Dedifferentiated amniotic fluid mesenchymal stem cell (primary cell): Measurements from ENCODE around the gene TTC13.
"Not testable (repeated sequence)": the region's sequence is repeated elsewhere in the genome, so short reads cannot be mapped to it uniquely, and the experiment has no call there.

ENCODE experiments used
- DNase-seq: peaks from one replicate; pipeline ENCODE4 v3.0.0-alpha.2; 2016; ENCODE audit errors: extremely low spot score

TTC13 gene

GRCh38 chr1:230978491-230979388, at the start of gene TTC13, which contains the start of gene ARV1:
TTC13 (minus strand) TSS chr1:230978861; CDS start chr1:230978830, 31 bp downstream.
ARV1 (plus strand) TSS chr1:230979094; CDS start chr1:230979106, 12 bp downstream.
- peak; percentile 97 for DNase-seq

- DNase-seq, result no peak
Observed at GRCh38 chr1:231027971-231028370, 49.3 kb upstream of the TTC13 start.

GRCh38 chr1:231027136-231027925, 48.7 kb upstream of the TTC13 start:
- no peak for DNase-seq

- DNase-seq, result no peak
Observed at GRCh38 chr1:231026576-231026975, 47.9 kb upstream of the TTC13 start.

GRCh38 chr1:231023150-231023549, 44.5 kb upstream of the TTC13 start:
- no peak for DNase-seq

GRCh38 chr1:231022543-231022942, 43.9 kb upstream of the TTC13 start:
- not testable (repeated sequence) for DNase-seq

GRCh38 chr1:231021540-231022031, 42.9 kb upstream of the TTC13 start:
- no peak for DNase-seq

- no peak for DNase-seq
Observed at GRCh38 chr1:231020816-231021215, 42.2 kb upstream of the TTC13 start.

GRCh38 chr1:231020139-231020601, 41.5 kb upstream of the TTC13 start:
- no peak for DNase-seq

GRCh38 chr1:231019711-231020110, 41.0 kb upstream of the TTC13 start:
- DNase-seq, result no peak

- DNase-seq, result no peak
Observed at GRCh38 chr1:231016966-231017365, 38.3 kb upstream of the TTC13 start.

- DNase-seq, result no peak
Observed at GRCh38 chr1:231016234-231016633, 37.6 kb upstream of the TTC13 start.

GRCh38 chr1:231013391-231014015, 34.8 kb upstream of the TTC13 start:
- no peak for DNase-seq

- DNase-seq, result no peak
Observed at GRCh38 chr1:231011963-231012362, 33.3 kb upstream of the TTC13 start.

- no peak for DNase-seq
Observed at GRCh38 chr1:231011360-231011759, 32.7 kb upstream of the TTC13 start.

GRCh38 chr1:231007535-231007934, 28.9 kb upstream of the TTC13 start:
- DNase-seq, result not testable (repeated sequence)

GRCh38 chr1:231001892-231002291, 23.2 kb upstream of the TTC13 start:
- DNase-seq, result no peak

- DNase-seq, result no peak
Observed at GRCh38 chr1:231000639-231001038, 22.0 kb upstream of the TTC13 start.

- DNase-seq, result no peak
Observed at GRCh38 chr1:231000201-231000600, 21.5 kb upstream of the TTC13 start.

- DNase-seq, result no peak
Observed at GRCh38 chr1:230994860-230995259, 16.2 kb upstream of the TTC13 start.

- no peak for DNase-seq
Observed at GRCh38 chr1:230992100-230992774, 13.6 kb upstream of the TTC13 start.
